A549 treated with AZD9567 at 1 μM for 4 hours (cell line): ENCODE data around the gene LITAFD. TPM values are rescaled to one million over a fixed set of nuclear protein-coding genes. Genes with fewer than 3 reads are reported as not detected.

Experiments
- total RNA-seq: library from RNA; stranded (reverse); fragments of 200-300 nt; extraction: Qiagen RNA extraction; gene quantifications from 5 replicates; pipeline ENCODE4 v1.2.3, GENCODE V29; 2022; ENCODE audit not compliant: insufficient read depth

Gene LITAFD
- total RNA-seq, result not detected in 5 replicates

DNA sequence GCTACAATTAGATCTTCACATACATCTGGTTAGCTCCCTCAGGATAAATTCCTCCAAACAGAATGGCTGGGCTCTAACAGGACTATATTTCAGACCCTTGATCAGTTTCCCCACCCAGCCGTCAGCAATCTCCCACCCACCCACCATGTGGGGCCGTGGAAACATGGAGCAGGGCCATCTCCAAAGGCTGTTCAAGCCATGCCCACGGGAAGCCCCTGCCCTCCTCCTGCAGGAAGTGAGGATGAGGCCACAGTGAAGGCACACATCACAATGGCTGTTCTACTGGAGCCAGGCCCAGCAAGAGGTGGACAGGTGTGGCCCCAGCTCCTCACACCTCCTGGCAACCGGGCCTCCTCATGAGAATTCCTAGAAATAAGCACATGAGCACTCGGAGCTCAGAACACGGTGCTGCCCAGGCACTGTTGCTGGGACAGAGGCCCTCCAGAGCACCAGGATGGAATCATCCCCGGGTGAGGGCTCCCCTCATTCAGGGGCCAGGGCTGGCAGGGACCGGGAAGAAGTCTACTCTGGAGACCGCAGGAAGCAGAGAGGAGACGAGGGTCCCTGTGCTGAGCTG, at the start of gene LITAFD:
Gene LITAFD (plus strand): TSS at position 311 of the 577 bp plus-strand sequence. CDS start 2,005 bp downstream, outside the sequence.

GRCh38 chr16:8868416-8869211, 13.5 kb upstream of the LITAFD start, which contains the start of gene CARHSP1:
Gene CARHSP1 (minus strand): TSS chr16:8869006. CDS start chr16:8859328, 9,678 bp downstream.

Other genes with a start within 250 kb of the LITAFD start
- 0.22 to 0.40 TPM (median 0.33 TPM) in 5 replicates for gene ABAT, start 207.7 kb upstream of the LITAFD start, total RNA-seq
- gene TMEM186, start 84.7 kb upstream of the LITAFD start, total RNA-seq, result 7.7 to 15.0 TPM (median 14.0 TPM) in 5 replicates
- gene PMM2, start 84.5 kb upstream of the LITAFD start, total RNA-seq, result 87.8 to 91.7 TPM (median 89.2 TPM) in 5 replicates
- 121 to 163 TPM (median 158 TPM) in 5 replicates for gene CARHSP1, start 13.3 kb upstream of the LITAFD start, total RNA-seq
- gene USP7, start 81.6 kb downstream of the LITAFD start, total RNA-seq, result 72.5 to 83.5 TPM (median 76.5 TPM) in 5 replicates
- gene HAPSTR1, start 209.3 kb downstream of the LITAFD start, total RNA-seq, result 22.4 to 26.3 TPM (median 23.8 TPM) in 5 replicates